NCI-H345 treated with DMSO at 0.1 percent for 48 hours (cell line): ENCODE results near the gene RXFP4.
"Not testable (repeated sequence)": the region's sequence is repeated elsewhere in the genome, so short reads cannot be mapped to it uniquely, and the experiment has no call there.

ENCODE experiments used
- DNase-seq: peaks from one replicate; lab custom pipeline; 2025; ENCODE audit not compliant: unreplicated experiment; lab: John Stamatoyannopoulos, UW

Gene RXFP4

GRCh38 chr1:155940993-155941844 is at the start of gene RXFP4:
Gene RXFP4, plus strand, starts transcription at chr1:155941638. Its CDS starts 72 bp downstream, at chr1:155941710.
- no peak for DNase-seq

GRCh38 chr1:155892796-155893195 is 48.6 kb upstream of the RXFP4 start:
- no peak for DNase-seq

GRCh38 chr1:155893389-155894142 is 47.9 kb upstream of the RXFP4 start:
- no peak for DNase-seq

- DNase-seq: not testable (repeated sequence)
Observed at GRCh38 chr1:155895617-155896016, 45.8 kb upstream of the RXFP4 start.

- not testable (repeated sequence) for DNase-seq
Observed at GRCh38 chr1:155896476-155896875, 45.0 kb upstream of the RXFP4 start.

GRCh38 chr1:155897746-155898145 is 43.7 kb upstream of the RXFP4 start:
- DNase-seq: no peak

GRCh38 chr1:155898888-155899287 is 42.5 kb upstream of the RXFP4 start:
- DNase-seq: no peak

- DNase-seq: no peak
Observed at GRCh38 chr1:155899683-155900082, 41.8 kb upstream of the RXFP4 start.

GRCh38 chr1:155900161-155900560 is 41.3 kb upstream of the RXFP4 start:
- DNase-seq: no peak

GRCh38 chr1:155904261-155904660 is 37.2 kb upstream of the RXFP4 start:
- DNase-seq: no peak

GRCh38 chr1:155909894-155910293 is 31.5 kb upstream of the RXFP4 start:
- no peak for DNase-seq

GRCh38 chr1:155910621-155911121 is 30.8 kb upstream of the RXFP4 start:
- peak; percentile 92 for DNase-seq

GRCh38 chr1:155911156-155912055 is 30.0 kb upstream of the RXFP4 start, which contains the start of gene RIT1:
Gene RIT1, minus strand, starts transcription at chr1:155911349. Its CDS starts 588 bp downstream, at chr1:155910761.
- peak; percentile 99 for DNase-seq

- no peak for DNase-seq
Observed at GRCh38 chr1:155912056-155912536, 29.3 kb upstream of the RXFP4 start.

- DNase-seq: no peak
Observed at GRCh38 chr1:155913969-155914757, 27.3 kb upstream of the RXFP4 start.

- DNase-seq: no peak
Observed at GRCh38 chr1:155918660-155919059, 22.8 kb upstream of the RXFP4 start.

GRCh38 chr1:155919801-155920200 is 21.6 kb upstream of the RXFP4 start:
- no peak for DNase-seq

GRCh38 chr1:155920717-155921116 is 20.7 kb upstream of the RXFP4 start:
- no peak for DNase-seq

GRCh38 chr1:155925506-155925905 is 15.9 kb upstream of the RXFP4 start:
- no peak for DNase-seq

- no peak for DNase-seq
Observed at GRCh38 chr1:155929057-155929456, 12.4 kb upstream of the RXFP4 start.
